Left ventricle myocardium superior (tissue), 1 donor: ENCODE data around the gene FGD6. TPM values are rescaled to one million over a fixed set of nuclear protein-coding genes. Genes with fewer than 3 reads are reported as not detected.
A peak's percentile ranks its signal among the peaks of the same experiment; 100 is the strongest.
"Not testable (repeated sequence)": the region's sequence is repeated elsewhere in the genome, so short reads cannot be mapped to it uniquely, and the experiment has no call there.

Experiments used
- ATAC-seq: fragments of 200-7000 bp; cut with Tn5 transposase; one replicate; pipeline ENCODE4 v1.9.1; 2020; ENCODE audit warnings: mild to moderate bottlenecking, moderate library complexity
- DNase-seq: peaks from one replicate; pipeline ENCODE4 v3.0.0-alpha.2; 2020
- intact Hi-C: fragments of 100-400 bp; cut with micrococcal nuclease; formaldehyde crosslinking; loops from one replicate; pipeline ENCODE4 v1.11.0; 2022
- total RNA-seq: library from RNA; stranded (reverse); fragmentation: NEBNext Ultra II Directional; extraction: Animal tissue kit (Norgen Biotek cat#: 25700); gene quantifications from one replicate; pipeline ENCODE4 v1.2.1, GENCODE V29; 2021
- donor health status: DM: no; HTN: yes; CAD: no; lungs with severe emphysema.

FGD6 gene
- total RNA-seq, 1 donor from 2014 or later = 23.5 TPM

GRCh38 chr12:95143621-95144205 lies 73.6 kb downstream of the FGD6 start:
- ATAC-seq = peak; percentile 90
- DNase-seq = no peak
- intact Hi-C loops = no loop called here

DNA sequence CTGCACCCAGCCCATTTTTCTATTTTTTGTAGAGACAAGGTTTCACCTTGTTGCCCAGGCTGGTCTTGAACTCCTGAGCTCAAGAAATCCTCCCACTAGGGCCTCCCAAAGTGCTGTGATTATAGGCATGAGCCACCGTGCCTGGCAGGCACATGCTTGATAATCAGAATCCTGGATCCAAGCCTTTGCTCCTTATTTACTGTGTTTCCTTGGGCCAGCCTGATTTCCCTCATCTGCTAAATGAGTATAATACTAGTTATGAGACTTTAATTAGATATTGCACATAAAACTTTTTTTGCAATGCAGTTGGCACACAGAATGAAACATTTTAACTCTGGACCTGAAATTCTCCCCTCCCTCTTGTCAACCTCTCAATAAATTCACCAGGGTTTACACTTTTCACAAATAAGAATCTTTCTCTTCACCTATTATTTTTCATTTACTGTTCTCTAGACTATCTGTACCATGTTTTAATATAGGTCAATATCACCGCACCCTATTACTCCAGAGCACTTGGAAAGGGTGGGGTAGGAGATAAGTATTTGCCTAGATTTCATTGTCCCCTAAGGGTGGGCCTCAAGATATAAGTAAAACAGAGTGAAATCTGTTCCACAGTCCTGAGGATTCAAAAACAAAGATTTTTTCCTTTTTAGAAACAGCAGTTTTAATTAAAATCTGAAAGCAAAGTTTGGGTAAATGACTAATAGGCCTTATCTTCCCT lies 74.7 kb downstream of the FGD6 start:
- DNase-seq (no peak), ATAC-seq (peak; percentile 22)
- intact Hi-C loops = no loop called here

GRCh38 chr12:95141310-95141709 lies 76.0 kb downstream of the FGD6 start:
- no peak for ATAC-seq
- intact Hi-C loops = no loop called here
- no peak for DNase-seq

- DNase-seq, intact Hi-C loops, ATAC-seq: not testable (repeated sequence)
Measured at GRCh38 chr12:95138031-95138430, 79.2 kb downstream of the FGD6 start.

GRCh38 chr12:95136598-95136997 lies 80.7 kb downstream of the FGD6 start:
- no peak for DNase-seq
- no peak for ATAC-seq
- intact Hi-C loops = no loop called here

GRCh38 chr12:95134085-95134484 lies 83.2 kb downstream of the FGD6 start:
- DNase-seq (no peak), ATAC-seq (peak; percentile 60)
- intact Hi-C loops = no loop called here

DNA sequence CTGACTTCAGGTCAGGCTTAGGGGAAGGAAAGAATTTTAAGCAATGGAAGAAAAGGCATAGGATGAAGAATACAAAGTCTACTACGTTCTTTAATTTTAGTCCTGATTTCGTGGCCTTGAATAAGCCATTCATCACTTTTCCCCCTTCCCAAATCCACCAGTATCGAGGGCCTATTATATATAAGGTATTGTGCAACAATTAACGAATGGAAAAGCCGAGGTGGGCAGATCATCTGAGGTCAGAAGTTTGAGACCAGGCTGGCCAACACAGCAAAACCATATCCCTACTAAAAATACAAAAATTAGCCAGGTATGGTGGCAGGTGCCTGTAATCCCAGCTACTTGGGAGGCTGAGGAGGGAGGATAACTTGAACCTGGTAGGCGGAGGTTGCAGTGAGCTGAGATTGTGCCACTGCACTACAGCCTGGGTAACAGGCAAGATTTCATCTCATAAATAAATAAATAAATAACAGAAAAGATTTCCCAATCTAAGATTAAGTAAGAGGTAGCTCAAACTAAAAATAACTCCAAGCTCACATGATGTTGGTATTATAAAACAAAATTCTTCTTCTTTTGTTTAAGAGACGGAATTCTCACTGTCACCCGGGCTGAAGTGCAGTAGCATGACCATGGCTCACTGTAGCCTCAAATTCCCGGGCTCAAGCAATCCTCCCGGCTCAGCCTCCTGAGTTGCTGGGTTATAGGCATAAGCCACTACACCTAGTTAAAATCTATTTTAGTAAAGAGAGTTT lies 85.5 kb downstream of the FGD6 start:
- DNase-seq (no peak), ATAC-seq (no peak)
- intact Hi-C loops = no loop called here

DNA sequence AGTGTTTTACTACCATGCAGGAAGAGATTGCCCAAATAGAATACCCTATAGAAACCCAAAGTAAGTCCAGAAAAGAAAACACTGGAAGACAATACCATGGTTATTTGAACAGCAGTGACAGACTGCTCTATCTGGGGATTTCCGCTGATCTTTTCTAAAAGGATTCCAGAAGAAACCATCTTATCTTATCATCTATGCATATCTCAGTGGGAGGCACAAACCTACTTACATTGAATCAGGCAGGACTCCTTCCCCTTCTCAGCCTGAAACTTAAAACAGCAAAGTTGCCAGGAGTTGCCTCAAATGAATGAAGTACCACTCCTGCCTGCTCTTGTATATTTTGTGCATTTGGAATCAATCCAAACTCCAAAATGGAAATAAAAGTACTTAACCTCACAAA lies 87.2 kb downstream of the FGD6 start:
- intact Hi-C loops = no loop called here
- no peak for DNase-seq
- no peak for ATAC-seq

- DNase-seq (no peak), ATAC-seq (no peak)
- intact Hi-C loops = no loop called here
Measured at GRCh38 chr12:95129115-95129514, 88.2 kb downstream of the FGD6 start.

DNA sequence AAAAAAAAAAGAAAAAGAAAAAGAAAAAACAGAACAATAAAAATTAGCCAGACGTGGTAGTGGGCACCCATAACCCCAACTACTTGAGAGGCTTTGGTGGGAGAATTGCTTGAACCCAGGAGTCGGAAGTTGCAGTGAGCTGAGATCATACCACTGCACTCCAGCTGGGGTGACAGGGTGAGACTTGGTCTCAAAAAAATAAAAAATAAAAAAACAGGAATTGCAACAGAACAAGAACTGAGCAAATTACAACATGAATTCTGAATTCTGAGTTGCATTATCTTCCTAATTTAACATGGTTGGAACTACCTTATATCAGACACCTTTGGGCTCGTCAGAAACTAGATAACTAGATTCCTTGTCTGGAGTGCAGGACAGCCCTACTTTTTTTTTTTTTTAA lies 90.5 kb downstream of the FGD6 start:
- DNase-seq = no peak
- no peak for ATAC-seq

GRCh38 chr12:95126076-95126475 lies 91.2 kb downstream of the FGD6 start:
- intact Hi-C loops = no loop called here
- no peak for DNase-seq
- no peak for ATAC-seq

More for the DNA sequence above, 90.5 kb downstream of the FGD6 start:
- intact Hi-C loops = no loop called here

GRCh38 chr12:95124106-95124505 lies 93.2 kb downstream of the FGD6 start:
- intact Hi-C loops = no loop called here
- ATAC-seq (no peak), DNase-seq (no peak)

DNA sequence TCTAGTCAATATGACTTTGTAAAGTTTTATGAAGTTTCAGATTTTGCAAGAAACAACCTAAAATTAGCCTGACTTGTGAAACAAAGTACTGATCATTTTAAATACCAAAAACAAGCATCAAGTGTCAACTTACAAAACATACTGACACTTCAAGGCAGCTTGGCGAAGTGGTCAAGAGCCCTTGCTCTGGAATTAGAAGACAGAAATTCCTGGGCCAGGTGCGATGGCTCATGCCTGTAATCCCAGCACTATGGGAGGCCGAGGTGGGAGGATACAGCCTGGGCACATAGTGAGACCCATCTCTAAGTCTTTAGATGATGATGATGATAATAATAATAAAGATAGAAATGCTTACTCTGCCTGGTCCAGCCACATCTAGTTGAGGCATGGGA lies 98.5 kb downstream of the FGD6 start:
- intact Hi-C loops = loop anchor here (5.0 kb wide), 2 partner anchors 99 to 414 kb away; partner anchors contain the start of genes FGD6 and VEZT
- DNase-seq (no peak), ATAC-seq (no peak)

DNA sequence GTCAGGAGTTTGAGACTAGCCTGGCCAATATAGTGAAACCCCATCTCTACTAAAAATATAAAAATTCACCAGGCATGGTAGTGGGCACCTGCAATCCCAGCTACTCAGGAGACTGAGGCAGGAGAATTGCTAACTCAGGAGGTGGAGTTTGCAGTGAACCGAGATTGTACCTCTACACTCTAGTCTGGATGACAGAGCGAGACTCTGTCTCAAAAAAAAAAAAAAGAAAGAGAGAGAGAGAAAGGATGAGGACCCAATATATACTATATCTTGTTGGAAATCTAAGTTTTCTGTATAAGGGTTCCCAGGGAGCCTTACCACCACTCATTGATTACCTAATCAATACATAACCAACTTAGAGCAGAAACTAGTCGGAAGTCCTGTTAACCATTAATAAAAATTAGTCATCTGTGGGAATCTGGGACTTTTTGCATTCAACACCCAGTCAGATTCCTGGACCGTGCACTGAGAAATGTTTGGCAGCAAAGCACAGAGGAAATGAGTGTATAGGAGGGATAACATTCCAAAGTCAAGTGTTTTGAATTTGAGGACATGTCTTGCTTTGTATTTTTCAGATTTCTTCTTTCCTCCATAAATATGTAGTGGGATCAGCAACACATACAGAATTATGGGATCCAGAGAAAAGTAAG lies 99.0 kb downstream of the FGD6 start:
- DNase-seq (no peak), ATAC-seq (peak; percentile 28)
- intact Hi-C loops = loop anchor here (5.0 kb wide), 2 partner anchors 99 to 414 kb away; partner anchors contain the start of genes FGD6 and VEZT

- intact Hi-C loops = loop anchor here (2.0 to 5.0 kb wide), 3 partner anchors 100 to 415 kb away; partner anchors contain the start of genes FGD6 and VEZT
- DNase-seq (no peak), ATAC-seq (peak; percentile 92)
Measured at GRCh38 chr12:95117178-95117599, 100.1 kb downstream of the FGD6 start.

- no peak for DNase-seq
- ATAC-seq = peak; percentile 44
- intact Hi-C loops = loop anchor here (2.0 to 5.0 kb wide), 3 partner anchors 101 to 416 kb away; partner anchors contain the start of genes FGD6 and VEZT
Measured at GRCh38 chr12:95116773-95117172, 100.5 kb downstream of the FGD6 start.

DNA sequence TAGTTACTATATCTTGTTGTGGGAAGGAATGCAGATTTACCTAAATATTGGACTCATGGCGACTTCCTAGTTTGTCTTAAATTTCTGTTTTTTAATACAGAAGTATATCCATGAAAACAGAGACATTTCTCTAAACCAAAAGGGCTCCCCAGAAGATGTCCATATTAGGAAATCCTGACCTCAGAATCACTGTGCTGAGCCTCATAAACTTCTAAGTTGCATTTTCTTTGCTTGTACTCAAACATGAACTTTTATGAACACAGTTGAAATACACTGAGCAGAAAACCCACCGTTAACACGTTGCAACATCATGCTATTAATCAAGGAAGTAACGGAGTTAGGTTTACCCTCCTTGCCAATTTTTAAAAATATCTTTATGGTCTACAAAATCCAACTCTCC lies 100.9 kb downstream of the FGD6 start:
- intact Hi-C loops = loop anchor here (2.0 to 5.0 kb wide), 3 partner anchors 101 to 416 kb away; partner anchors contain the start of genes FGD6 and VEZT

GRCh38 chr12:95115641-95116040 lies 101.6 kb downstream of the FGD6 start:
- intact Hi-C loops = loop anchor here (2.0 to 5.0 kb wide), 3 partner anchors 102 to 417 kb away; partner anchors contain the start of genes FGD6 and VEZT
- no peak for DNase-seq
- no peak for ATAC-seq

More for the DNA sequence above, 100.9 kb downstream of the FGD6 start:
- DNase-seq (no peak), ATAC-seq (no peak)

- intact Hi-C loops = loop anchor here (5.0 kb wide), 2 partner anchors 102 to 417 kb away; partner anchors contain the start of genes FGD6 and VEZT
- no peak for DNase-seq
- ATAC-seq = no peak
Measured at GRCh38 chr12:95114766-95115405, 102.4 kb downstream of the FGD6 start.
